ENCODE results near the gene MYBBP1A. TPM values are rescaled to one million over a fixed set of nuclear protein-coding genes. Genes with fewer than 3 reads are reported as not detected.
"Not testable (repeated sequence)": the region's sequence is repeated elsewhere in the genome, so short reads cannot be mapped to it uniquely, and the experiment has no call there.

MYBBP1A gene
- total RNA-seq, 1 donor from 2014 or later, result 42.9 TPM

DNA sequence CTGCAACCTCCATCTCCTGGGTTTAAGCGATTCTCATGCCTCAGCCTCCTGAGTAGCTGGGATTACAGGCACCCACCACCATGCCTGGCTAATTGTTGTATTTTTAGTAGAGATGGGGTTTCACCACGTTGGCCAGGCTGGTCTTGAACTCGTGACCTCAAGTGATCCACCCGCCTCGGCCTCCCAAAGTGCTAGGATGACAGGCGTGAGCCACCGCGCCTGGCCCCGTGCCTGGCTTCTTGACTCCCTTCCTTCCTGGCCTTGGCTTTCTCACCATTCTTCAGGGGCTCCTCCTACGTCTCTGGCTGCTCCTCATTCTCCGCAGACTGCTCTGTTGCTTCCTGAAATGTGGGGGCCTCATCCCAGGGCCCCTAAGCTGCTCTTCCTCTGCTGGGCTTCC is 34.9 kb upstream of the MYBBP1A start:
- not testable (repeated sequence) for ATAC-seq

DNA sequence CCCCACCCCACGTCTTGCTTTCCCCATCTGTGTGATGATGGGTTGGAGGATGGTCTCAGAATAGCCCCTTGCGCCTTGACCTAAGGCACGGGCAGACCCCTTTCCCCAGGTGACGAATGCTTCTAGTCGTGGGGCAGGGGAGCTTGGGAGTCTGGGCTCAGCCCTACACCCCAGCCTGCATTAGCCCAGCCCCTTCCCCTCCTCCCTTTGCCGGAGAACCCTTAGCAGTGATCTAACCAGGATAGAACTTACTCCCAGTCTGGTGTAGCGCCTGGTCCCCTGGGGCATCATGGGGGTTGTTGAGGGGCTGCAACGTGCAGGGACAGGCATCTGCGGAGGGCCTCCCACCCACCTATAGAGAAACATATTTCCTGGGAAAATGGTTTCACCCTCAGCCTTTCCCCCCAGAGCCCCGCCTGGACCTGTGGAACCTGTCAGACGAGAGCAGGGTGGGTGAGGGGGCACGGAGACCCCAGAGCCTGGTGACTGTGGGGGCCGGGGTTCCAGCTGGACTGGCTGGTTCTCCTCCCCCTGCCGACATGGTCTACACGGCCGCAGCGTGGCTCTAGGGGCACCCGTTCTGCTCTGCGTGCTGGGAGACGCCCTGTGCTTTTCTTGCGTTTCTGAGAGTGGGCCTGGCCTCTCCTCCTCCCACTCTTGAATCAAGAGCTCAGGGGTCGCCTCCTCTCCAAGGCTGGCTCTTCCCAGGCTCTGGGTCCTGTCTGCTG is 33.9 kb upstream of the MYBBP1A start:
- no peak for ATAC-seq

DNA sequence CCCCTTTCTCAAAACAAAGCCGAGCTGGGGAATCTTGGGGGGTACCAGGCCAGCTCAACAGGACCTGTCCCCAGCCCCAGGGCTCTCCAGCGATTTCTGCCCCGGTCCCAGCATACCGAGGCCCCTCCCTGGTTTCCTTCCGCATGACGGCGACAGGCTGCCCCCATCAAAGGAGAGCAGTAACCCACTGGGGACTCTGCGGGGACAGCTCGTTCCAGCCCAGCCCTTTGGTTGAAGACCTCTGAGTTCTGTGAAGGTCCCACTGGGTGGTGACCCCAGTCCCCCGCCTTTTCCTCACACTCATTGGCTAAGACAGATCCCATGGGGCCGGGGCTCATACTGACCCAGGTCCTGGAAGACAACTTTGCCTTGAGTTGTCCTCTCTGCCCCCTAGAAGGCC is 33.2 kb upstream of the MYBBP1A start:
- no peak for ATAC-seq

DNA sequence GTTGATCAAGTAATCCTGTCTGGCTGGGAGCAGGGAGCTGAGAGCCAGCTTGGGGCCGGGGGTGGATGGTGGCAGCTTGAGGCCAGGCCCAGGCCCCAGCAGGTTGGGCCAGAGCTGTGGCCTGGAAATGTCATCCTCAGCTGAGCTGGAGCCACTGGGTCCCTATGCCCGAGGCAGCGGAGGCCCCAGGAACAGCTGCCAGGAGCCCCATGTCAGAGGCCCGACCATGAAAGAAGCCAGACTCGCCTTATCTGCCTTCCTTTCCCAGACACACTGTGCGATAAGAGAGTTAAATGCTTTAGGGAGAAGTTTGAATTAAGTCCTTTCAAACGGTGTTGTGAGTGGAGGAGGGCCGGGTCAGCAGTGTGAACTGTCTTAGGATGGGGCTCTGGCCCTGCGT is 32.6 kb upstream of the MYBBP1A start:
- no peak for ATAC-seq

DNA sequence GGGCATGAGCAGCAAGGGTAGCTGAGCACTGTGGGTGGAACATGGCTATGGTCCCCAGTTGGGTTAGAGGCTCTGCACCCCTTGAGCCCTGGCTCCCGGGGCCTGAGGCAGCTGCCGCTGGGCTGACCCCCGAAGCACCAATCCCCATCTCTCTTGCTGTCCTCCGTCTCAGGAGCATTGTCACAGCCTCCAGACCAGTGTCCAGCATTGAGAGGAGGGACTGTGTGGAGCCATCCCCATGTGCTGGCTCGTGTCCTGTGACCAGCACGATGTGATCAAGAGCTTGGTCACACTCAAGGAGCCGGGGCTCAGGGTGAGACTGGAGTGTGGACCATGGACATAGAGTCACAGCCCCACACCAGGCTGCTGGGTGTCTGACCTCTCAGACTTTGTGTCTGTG is 32.0 kb upstream of the MYBBP1A start:
- ATAC-seq, result no peak

DNA sequence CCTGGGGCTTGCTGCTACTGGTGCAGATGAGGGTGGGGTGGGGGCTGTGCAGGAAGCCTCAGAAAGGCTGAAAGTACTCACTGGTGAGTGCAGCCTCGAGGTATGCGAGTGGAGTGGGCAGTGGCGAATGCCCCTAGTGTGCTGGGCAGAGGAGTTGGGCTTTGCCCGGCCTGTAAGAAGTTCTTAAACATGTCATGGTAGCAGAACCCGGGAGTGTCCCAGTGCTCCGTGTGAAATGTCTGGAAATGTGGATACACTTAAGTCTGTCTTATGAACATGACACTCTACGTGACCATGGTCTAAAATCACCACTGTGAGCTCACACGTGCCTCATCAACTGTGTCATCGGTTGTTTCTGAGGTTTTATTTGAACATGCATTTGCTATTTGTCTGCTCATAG is 30.9 kb upstream of the MYBBP1A start:
- no peak for ATAC-seq

DNA sequence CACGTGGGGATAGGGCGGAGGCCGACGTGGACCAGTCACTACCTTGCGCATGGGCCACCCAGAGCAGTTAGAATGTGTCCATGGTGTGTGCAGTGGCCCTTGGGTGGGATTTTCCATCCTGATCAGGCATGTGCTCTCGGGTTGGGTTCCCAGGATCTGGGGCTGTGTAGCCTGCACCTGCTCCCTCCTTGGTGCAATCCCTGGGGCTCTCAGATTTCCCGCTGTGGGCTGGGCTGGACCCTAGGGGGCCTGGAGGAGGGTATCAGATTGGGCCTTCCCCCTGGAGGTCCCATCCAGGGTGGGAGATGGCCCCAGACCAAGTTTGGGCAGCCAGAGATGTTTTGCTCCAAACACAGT is 30.4 kb upstream of the MYBBP1A start:
- no peak for ATAC-seq

DNA sequence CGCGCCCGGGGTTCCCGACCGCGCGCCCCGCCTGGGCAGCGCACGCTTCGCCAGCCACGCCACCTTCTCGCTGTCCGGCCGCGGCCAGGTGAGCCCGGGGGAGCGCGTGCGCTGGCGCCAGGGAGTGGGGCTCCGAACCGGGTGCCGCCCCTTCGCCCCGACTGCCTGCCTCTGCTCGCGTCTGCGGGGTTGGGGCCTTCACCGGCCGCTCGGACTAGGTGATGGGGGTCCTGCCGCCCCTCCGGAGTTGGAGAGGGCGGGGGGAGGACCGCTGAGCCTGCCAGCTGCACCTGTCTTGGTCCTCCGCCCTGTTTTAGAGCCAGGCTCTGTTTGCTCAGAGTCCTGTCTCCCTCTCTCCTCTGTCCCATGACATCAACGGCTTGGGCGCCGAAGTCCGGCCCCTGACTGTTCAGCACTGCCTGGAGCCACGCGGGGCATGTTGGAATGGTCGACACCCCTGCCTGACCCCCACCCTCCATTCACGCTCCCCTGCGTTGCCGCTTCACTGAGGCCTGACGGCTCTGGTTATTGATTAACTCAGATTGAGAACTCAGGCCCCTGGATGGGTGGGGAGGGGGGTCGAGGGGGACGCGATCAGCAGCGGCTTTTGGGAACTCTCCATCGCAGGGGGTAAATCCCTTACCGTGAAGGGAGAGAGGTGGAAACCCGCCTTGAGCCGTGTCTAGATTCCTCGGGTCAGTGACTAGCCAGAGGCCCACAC is 29.9 kb upstream of the MYBBP1A start:
- no peak for ATAC-seq

DNA sequence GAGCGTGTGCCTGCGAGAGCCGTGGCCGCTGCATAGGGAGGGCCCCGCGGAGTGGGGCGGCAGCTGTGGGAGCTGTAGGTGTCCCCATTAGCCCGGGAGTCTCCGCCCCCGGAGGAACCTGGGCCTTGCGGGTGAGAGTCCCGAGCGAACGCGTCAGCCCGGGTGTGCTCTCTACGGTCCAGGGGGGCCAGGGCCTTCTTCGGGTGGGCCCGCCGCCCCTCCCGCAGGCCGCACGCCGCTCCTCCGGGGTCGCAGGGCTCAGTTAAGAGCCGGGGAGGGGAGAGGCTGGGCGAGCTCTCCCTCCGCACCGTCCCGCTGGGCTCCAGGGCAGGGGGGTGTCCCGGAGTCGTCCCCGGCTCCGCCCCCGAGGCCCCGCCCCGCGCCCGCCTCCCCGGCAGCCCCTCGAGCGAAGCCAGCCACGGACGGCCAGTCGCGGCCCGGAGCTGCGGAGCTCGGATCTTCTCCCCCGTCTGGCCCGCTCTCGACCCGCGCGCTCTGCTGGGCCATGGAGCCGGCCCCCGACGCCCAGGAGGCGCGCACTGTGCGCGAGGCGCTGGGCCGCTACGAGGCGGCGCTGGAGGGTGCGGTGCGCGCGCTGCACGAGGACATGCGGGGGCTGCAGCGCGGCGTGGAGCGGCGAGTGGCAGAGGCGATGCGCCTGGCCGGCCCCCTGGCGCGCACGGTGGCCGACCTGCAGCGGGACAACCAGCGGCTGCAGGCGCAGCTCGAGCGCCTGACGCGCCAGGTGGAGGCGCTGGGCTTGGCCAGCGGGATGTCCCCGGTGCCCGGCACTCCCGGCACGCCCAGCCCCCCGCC is 29.1 kb upstream of the MYBBP1A start, which contains the start of gene SMTNL2:
TSS of gene SMTNL2 (plus strand) at position 429 of the 816 bp plus-strand sequence. CDS start at position 506, 77 bp downstream.
- no peak for ATAC-seq

DNA sequence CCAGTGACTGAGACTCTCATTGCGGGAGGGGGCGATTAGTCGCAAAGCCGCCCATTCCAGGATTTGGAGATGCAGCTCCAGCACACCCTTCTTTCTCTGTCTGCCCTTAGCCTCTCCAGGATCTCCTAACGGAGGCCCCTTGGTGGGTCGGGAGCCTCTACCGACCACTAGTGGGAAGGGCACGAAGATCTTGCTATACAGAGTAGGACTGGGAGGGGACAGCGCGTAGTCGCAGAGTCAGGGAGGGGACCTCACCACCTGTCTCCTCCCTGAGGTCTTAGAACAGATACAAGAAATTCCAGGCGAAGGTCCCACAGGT is 28.6 kb upstream of the MYBBP1A start:
- ATAC-seq, result peak; percentile 11

DNA sequence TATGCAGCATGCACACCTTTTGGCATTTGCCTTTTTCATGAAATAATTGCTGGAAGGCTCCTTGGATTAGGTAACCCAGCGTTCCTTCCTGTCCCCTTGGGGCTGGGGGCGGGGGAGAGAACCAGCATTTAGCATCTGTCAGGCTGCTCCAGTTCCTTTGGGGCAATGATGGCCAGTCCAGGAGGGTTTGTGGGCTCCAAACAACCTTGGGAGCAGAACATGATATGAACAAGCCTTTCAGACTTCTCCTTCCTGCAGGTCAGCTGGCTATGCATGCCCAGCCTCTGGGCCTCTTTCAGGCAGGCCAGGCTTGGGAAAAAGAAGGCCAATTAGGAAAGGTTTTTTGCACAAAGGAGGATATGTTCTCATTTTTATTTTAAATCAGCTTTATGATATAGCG is 28.0 kb upstream of the MYBBP1A start:
- ATAC-seq, result no peak

DNA sequence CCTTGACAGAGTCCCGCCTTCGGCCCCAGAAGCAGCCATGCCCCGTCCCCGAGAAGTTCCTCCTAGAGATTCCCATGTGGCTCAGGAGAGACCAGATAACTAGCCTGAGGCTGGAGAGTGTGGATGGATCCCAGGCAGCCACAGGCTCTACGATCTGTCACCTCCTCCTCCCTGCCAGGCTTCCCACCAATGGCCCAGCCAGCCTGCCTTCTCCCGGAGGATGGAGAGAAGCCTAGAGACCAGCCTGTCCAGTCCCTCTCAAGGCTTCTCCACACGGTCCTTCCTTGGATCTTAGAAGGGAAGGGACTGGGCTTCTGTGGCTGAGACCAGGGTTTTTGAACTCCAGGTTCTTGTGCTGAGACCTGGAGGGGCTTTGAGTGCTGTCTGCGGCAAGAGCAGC is 27.5 kb upstream of the MYBBP1A start:
- ATAC-seq, result no peak

DNA sequence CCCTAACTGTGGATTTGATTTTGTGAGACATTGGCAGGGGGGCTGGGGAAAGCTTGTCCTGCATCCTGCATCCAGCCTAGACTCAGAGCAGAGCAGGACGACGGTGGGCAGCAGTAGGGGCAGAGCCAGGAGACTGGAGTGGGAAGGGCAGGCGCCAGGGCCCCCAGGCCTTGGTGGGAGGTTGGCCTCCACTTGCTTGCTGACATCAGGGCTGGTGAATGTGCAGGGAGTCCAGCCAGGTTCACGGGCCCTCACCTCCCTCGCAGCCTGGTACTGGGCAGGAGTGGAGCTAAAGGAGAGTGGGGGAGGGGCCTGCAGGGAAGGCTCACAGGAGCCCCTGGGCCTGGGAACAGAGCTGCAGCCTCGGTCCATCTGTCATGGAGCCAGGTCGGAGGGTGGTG is 26.9 kb upstream of the MYBBP1A start:
- no peak for ATAC-seq

DNA sequence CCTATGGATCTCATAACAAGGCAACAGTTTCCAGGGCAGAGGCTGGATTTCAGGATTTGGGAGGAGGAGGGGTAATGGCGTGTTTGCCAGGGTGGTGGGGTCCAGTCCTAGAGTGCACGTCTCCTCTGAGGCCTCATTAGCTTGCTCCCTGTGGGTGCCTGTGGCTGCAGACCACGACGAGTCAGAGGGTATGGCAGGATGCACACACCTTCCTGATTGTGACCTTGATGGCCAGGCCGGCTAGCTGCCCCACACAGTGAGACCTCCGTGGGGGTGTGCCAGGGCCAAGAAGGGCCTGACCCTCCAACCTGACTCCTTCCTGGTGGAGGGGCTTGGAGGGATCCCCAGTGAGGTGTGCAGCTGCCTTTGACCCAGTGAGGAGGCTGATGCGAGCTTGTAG is 25.1 kb upstream of the MYBBP1A start:
- ATAC-seq, result no peak

DNA sequence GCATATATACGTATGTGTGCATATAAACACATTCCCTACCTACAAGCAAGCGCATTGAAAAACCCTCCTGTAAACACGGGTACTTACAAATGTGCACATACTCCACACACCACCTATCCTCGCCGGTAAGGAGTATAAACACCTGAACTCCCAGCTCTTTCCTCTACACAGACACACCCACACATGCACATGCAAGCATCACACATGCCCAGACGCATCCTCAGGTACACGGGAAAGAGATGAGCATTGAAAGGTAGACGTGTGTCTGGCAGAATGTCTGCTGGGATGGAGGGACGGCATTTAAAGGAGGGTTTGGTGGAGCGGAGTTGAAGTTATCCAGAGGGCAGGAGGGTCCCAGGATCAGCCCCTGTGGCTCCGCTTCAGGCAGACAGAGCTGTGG is 24.5 kb upstream of the MYBBP1A start:
- peak; percentile 39 for ATAC-seq

DNA sequence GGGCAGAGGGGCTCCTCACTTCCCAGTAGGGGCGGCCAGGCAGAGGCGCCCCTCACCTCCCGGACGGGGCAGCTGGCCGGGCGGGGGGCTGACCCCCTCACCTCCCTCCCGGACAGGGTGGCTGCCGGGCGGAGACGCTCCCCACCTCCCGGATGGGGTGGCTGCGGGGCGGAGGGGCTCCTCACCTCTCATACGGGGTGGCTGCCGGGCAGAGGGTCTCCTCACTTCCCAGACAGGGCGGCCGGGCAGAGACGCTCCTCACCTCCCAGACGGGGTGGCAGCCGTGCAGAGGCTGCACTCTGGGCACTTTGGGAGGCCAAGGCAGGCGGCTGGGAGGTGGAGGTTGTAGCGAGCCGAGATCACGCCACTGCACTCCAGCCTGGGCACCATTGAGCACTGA is 23.2 kb upstream of the MYBBP1A start:
- ATAC-seq, result not testable (repeated sequence)

DNA sequence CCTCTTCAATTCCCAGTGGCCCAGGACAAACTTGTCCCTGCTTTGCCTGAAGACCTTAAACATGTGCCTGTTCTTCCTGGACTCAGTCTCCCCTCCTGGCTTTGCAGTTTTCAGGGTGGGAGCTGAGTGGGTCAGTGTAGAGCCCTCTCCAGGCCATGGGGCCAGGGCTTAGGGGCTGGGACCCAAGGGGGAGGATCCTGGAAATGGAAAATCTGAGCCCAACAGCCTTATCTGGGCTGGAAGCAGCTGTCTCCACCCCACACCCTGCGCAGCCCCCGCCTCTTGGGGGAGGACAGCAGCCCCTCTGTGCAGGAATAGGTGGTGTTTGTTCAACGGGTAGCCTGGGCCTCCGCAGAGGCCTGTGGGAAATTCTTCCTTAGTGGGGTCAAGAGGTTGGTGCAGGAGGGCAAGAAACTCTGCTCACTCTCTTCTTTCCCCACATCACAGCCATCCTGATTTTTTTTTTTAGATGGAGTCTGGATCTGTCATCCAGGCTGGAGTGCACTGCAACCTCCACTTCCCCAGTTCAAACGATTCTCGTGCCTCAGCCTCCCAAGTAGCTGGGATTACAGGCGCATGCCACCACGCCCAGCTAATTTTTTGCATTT is 22.3 kb upstream of the MYBBP1A start:
- ATAC-seq, result no peak

DNA sequence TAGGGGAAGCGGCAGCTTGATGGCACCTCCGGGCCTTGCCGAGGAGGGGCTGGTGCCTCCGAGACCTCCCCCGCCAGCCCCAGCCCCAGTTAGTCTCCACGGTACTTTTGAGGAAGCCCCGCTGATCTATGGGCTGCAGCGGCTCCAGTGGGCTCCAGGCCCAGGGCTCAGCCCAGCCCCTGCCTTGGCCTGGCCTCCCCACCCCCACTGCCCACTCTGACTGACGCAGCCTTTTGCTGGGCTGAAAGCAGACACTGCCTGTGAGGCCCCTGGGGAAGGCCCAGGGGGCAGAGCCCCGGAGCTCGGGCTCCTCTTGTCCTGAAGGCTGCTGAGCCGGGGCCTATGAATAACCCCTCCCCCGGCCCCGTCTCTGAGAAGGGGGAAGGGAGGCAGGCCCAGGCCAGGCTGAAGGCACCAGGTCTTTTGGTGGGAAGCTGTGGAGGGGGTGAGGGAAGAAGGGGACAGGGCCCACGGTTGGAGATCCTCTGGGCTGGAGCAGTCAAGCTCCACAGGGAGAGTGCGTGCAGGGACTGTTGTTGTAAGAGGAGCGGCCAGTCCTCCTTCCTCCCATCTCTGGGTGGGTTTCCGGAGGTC is 21.6 kb upstream of the MYBBP1A start:
- no peak for ATAC-seq

DNA sequence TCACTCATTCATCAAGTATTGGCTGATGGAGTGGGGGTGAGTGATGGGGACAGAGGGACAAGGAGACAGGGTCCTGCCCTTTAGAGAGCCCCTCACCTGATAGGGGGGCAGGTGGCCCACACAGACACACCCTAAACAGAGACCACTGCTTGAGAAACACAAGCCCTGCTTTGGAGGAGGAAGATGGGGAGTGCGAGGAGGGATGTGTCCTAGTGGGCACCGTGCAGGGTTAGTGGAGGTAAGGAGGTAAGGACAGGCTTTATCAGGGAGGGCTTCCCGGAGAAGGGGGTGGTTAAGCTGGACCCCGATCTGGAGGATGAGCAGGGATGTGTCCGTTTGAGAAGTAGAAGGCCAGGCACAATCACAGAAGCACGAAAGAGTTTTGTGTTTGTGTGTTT is 21.0 kb upstream of the MYBBP1A start:
- no peak for ATAC-seq

DNA sequence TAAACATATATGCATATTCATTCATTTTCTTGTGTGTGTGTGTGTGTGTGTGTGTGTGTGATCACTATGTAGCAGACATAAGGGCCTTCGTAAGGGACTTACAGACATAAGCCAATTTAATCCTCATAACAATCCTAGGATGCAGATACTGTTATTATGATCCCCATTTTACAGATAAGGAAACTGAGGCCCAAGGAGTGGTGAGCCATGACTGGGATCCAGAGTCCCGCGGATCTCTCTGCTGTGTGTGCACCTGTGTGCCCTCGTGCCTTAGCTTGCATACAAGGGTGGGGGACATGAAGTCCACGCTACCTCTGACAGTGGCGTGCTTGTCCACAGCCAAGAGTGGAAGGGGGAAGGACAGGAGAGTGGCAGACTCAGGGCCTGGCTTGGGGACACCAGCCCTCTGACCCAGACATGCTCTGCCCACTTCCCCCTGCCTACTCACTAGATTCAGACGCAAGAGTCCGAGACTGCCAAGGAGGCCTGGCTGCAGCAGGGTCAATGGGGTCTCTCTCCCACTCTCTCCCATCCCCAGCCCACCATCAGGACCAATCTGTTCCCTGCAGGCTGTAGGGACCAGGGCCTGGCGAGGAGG is 19.4 kb upstream of the MYBBP1A start:
- no peak for ATAC-seq

DNA sequence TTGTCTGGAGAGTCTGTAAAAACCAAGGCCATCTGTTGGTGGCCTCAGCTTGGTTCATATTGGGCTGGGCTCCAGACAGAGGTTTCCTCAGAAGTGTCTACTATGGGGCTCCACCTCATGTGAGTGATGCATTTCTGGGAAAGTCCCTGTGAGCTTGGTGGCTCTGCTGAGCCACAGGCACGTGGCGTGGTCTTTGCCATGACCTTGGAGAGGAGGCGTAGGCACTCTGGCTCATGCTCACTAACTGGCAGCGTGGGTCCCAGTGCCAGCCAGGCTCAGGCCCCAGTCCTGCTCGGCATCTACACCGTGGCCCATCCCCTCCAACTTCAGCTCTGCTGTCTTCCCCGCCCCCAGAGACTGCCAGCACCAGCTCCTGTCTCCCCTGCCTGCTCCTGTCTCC is 18.5 kb upstream of the MYBBP1A start:
- ATAC-seq, result peak; percentile 48

DNA sequence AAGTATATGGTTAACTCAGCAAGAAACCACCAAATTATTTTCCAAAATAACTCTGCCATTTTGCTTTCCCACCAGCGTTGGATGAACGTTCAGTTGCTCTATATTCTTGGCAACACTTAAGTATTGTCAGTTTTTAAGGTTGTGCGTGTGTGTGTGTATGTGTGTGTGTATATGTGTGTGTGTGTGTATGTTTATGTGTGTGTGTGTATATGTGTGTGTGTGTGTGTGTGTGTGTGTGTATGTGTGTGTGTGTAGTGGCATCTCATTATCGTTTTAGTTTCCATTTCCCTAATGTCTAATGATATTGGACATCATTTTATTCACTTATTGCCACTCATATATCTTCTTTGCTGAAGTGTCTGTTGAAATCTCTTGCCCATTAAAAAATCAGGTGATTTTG is 17.9 kb upstream of the MYBBP1A start:
- no peak for ATAC-seq

Measured in esophagus mucosa (tissue), 1 donor.